GM21390 (cell line): ENCODE results near the gene RALGPS2.

ENCODE experiments used
- ATAC-seq: cut with Tn5 transposase; IDR thresholded peaks from one replicate; pipeline ENCODE4 v1.9.1; 2021; ENCODE audit not compliant: unreplicated experiment

The RALGPS2 gene

GRCh38 chr1:178916448-178917174 is 191.6 kb downstream of the RALGPS2 start:
- ATAC-seq: no peak

- ATAC-seq: no peak
Observed at GRCh38 chr1:178918308-178918707, 193.3 kb downstream of the RALGPS2 start.

DNA sequence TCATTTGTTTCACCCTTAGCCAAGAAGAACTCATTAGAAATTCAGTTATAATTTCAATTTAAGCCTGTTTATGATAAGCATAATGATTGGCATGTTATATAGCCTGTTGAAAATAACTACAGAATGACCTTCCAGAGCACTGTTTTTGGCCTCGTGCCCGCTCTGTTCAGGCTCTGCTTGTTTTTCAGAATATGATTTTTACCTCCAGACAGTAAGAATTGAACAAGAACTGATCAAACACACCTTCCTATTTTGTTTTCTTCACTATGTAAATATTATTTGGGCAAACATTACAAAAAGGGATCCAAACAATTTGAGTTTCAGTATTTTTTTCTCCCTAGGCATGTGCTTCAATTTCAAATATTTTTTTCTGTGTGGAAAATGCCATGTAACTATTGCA is 193.9 kb downstream of the RALGPS2 start:
- no peak for ATAC-seq

GRCh38 chr1:178919581-178919980 is 194.5 kb downstream of the RALGPS2 start:
- no peak for ATAC-seq

DNA sequence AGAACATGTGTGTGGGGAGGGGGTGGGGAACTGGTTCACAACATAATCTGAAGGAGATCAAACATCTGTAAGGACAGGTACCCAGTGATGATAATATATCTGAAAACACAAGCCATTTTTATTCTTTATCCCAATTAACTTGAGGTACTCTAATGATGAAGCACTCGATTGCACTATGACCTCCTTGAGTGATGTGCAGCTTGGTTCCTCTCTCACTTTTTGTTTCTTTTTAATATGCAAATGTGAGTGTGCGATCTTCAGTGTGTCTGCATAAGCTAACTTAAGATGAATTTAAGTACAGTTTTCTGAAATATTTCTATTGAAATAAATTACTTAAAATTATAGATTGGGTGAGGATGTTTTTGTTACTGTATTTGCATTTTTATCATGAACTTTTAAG is 196.5 kb downstream of the RALGPS2 start:
- ATAC-seq: no peak

DNA sequence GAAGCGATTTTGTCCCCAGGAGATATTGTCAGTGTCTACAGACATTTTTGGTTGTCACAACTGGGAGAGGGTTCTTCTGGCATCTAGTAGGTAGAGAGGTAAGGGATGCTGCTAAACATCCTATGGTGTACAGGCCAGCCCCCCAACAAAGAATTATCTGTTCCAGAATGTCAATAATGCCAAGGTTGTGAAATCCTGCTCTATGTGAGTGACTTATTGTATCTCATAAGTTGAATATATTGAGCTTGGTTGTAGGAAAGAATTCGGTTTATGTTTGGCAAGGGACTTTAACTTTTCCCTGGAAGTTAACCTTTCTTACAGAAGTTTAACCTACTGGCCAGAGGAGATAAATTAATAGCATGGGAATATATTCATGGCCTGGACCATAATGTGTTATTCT is 198.5 kb downstream of the RALGPS2 start:
- no peak for ATAC-seq

GRCh38 chr1:178926046-178926445 is 201.0 kb downstream of the RALGPS2 start:
- ATAC-seq: no peak

- ATAC-seq: no peak
Observed at GRCh38 chr1:178927003-178927402, 202.0 kb downstream of the RALGPS2 start.

- no peak for ATAC-seq
Observed at GRCh38 chr1:178928041-178928440, 203.0 kb downstream of the RALGPS2 start.

DNA sequence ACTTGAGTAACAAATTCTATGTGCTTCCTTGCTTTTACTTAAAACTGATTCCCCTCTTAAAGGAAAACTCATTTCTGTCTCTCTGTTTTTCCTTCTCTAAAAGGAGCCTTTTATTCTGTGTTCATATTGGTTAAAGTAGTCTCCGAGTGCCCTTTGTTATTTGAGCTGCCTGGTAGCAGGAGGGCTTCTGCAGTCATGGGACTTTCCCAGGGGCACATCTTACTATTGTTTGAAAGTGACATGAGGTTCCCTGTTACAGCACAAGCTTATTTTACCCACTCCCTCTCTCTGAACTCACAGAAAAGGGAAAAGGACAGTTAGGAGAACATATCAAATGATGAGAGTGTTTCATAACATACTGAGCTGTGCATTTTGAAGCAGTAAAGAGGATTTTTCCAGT is 203.9 kb downstream of the RALGPS2 start:
- no peak for ATAC-seq

- no peak for ATAC-seq
Observed at GRCh38 chr1:178931858-178932551, 207.0 kb downstream of the RALGPS2 start.

- ATAC-seq: no peak
Observed at GRCh38 chr1:178932552-178932906, 207.5 kb downstream of the RALGPS2 start.

DNA sequence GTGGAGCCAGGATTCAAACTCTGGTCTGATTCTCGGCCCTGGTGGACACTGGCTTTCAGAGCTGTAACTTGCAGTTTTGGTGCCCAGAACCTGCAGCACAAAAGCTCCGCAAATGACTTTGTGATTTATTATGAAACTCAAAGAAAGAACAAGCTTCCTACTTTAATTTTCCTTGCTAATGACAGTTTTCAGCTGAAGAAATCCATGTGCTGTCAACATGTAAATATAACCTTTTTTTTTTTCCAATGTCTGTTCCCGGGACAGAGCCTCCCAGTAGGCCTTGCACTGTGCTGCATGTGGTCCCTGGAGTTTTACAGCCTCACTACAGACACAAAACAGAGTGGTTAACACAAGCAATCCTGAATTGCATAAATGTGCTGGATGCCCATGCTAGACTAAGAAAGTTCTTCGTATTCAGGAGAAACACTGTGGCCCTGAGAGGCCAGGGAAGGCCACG is 208.1 kb downstream of the RALGPS2 start:
- ATAC-seq: no peak

DNA sequence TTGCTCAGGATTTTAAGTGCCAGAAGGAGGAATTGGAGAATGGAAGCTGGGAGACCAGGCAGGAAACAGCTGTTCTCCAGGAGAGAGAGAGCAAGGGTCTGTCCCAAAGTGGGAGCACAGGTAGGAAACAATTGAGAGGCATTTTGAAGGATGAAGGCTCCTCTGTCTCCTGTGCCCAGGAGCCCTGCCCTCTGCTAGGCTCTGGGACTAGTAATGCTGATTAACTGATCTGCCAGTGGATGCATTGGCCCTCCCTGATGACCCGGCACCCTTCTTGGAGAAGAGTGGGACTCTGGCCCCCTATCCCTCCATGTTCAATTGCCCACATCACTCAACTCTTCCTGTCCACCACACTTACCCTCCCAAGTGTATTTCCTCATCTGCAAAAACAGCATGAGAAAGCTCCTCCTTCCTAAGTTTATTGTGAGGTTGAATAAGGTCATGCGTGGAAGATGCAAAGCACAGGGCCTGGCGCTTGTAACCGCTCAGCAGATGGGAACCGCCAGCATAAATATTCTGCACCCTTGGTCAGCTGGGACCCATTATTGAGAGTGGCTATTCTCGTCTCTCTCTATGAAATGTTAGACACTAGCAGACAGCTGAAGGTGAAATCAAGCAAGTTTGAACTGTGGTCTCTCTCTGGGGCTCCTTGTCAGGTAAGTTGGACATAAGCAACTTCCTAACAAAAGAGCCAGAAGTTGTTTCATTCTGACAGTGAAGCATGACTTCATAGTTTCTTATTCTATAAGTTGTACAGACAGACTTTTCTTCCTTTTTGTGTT is 208.9 kb downstream of the RALGPS2 start:
- ATAC-seq: no peak

DNA sequence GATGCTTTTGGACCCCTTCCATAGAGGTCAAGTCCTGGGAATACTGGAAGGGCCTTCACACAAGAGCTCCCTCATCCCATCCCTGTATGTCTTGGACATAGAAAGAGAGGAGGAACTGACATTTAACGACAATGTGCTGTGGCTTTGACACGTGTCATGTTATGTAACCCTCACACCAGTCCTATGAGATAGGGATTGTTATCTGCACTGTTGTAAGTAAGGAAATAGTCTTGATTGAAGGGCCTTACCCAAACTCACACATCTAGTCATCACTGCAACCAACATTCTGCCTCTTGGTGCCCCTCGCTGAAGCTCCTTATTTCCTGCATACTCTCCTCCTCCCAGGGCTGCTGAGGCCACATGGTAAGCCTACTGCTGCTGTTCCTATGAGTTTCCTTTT is 209.5 kb downstream of the RALGPS2 start:
- no peak for ATAC-seq

DNA sequence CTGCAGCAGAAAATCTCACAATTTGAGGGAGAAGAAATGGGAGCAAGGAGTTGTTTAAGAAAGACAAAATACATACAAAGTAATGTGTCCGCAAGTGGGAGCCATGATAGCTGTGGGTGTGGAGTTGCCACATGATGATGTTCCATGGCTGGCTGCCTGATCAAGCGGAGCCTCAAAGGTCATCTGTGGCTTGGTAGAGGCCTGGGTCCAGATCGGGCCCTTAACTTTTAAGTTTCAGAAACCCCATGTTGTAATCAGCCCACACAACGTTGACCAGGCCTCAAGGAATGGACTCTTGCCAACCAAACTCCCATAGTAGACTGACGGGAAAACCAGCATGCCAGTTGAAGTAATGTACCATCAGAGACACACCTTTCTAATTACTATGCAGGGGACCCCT is 210.6 kb downstream of the RALGPS2 start:
- ATAC-seq: no peak

- ATAC-seq: no peak
Observed at GRCh38 chr1:178937695-178938094, 212.7 kb downstream of the RALGPS2 start.

- ATAC-seq: no peak
Observed at GRCh38 chr1:178938101-178938958, 213.3 kb downstream of the RALGPS2 start.

DNA sequence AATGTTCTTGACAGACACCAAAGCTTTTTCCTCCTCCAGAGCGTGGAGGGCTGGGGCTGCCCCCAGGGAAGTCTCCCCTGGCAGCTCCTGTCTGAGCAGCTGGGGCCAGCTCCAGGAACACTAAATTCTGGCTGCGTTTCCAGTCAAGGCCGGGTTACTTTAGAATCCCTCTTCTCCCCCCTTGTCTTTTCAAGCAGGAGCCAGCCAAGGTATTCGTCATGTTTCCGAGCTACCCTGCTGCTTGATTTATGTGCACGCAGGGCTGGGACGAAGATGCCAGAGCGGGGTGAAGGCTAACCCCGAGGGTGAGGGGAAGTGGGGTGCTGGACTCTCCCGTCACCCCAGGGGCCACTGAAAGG is 213.9 kb downstream of the RALGPS2 start:
- no peak for ATAC-seq

DNA sequence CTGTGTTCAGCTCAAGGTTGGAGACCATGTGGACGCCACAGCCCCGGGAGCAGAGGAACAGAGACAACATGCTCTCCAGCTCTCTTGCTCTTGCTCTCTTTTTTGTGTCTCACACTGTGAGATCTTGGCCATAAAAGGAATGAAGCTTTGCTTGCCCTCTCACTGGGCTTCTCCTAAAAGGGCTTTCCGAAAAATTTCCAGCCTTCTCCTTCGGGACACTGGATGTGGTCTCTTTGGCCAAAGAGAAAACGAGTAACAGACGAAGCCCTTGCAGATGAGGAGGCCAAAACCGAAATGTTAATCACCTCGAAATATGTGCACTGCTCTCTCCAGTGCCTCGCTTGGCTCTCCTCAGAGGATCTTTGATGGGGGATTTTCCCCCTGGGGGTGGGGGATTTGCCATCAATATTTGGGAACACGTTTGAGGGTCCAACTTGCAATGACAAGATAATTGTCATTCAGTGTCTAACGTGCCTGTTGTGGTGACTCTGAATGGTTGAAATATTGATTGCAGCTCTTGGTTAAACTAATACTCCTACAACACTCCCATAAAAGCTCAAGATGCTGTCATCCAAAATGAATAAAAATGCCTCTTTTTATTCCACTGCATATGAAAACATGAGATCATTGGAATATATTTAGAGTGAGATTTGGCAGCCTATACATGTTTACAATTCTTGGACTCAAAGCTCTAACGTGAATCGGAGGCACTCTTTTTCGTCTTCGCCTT is 214.5 kb downstream of the RALGPS2 start:
- no peak for ATAC-seq
